ENCODE data around the gene ESM1. TPM values are rescaled to one million over a fixed set of nuclear protein-coding genes. Genes with fewer than 3 reads are reported as not detected.

The ESM1 gene
- total RNA-seq, 1 donor from 2014 or later = 4.6 TPM

GRCh38 chr5:54981928-54982327, 3.5 kb downstream of the ESM1 start:
- no peak for DNase-seq

- no peak for DNase-seq
Measured at GRCh38 chr5:54975701-54976100, 9.7 kb downstream of the ESM1 start.

GRCh38 chr5:54969856-54970828, 15.3 kb downstream of the ESM1 start:
- DNase-seq = no peak

GRCh38 chr5:54969242-54969641, 16.2 kb downstream of the ESM1 start:
- no peak for DNase-seq

GRCh38 chr5:54965806-54966205, 19.6 kb downstream of the ESM1 start:
- DNase-seq = no peak

- no peak for DNase-seq
Measured at GRCh38 chr5:54964405-54964804, 21.0 kb downstream of the ESM1 start.

- DNase-seq = no peak
Measured at GRCh38 chr5:54959673-54960418, 25.5 kb downstream of the ESM1 start.

GRCh38 chr5:54956922-54957321, 28.5 kb downstream of the ESM1 start:
- no peak for DNase-seq

GRCh38 chr5:54947187-54947586, 38.2 kb downstream of the ESM1 start:
- DNase-seq = no peak

GRCh38 chr5:54946306-54946819, 39.0 kb downstream of the ESM1 start:
- no peak for DNase-seq

- peak; percentile 11 for DNase-seq
Measured at GRCh38 chr5:54944364-54944763, 41.0 kb downstream of the ESM1 start.

GRCh38 chr5:54942064-54942778, 43.2 kb downstream of the ESM1 start:
- no peak for DNase-seq

- no peak for DNase-seq
Measured at GRCh38 chr5:54936201-54936600, 49.2 kb downstream of the ESM1 start.

- DNase-seq = no peak
Measured at GRCh38 chr5:54932789-54933188, 52.6 kb downstream of the ESM1 start.

GRCh38 chr5:54930736-54931135, 54.7 kb downstream of the ESM1 start:
- no peak for DNase-seq

Other genes with a start within 250 kb of the ESM1 start
- 1.2 TPM for gene GZMK, start 38.7 kb upstream of the ESM1 start, total RNA-seq
- gene GZMA, start 117.1 kb upstream of the ESM1 start, total RNA-seq = 0.89 TPM
- gene GPX8, start 174.6 kb upstream of the ESM1 start, total RNA-seq = 61.1 TPM
- gene CDC20B, start 187.6 kb upstream of the ESM1 start, total RNA-seq = not detected
- gene MCIDAS, start 241.7 kb upstream of the ESM1 start, total RNA-seq = not detected
- 0.20 TPM for gene CCNO, start 248.0 kb upstream of the ESM1 start, total RNA-seq

Measured in skin of body (tissue), 2 donors.